ENCODE data around the gene CYP2C9. TPM values are rescaled to one million over a fixed set of nuclear protein-coding genes. Genes with fewer than 3 reads are reported as not detected.
"Not testable (repeated sequence)": the region's sequence is repeated elsewhere in the genome, so short reads cannot be mapped to it uniquely, and the experiment has no call there.

Gene CYP2C9
- total and polyA plus RNA-seq, 2 donors (not counting 3 experiments of a cell fraction or from before 2014, with no cell fraction given), result not detected

- dilution Hi-C loops (cut with MboI; ENCODE audit: extremely low pct_ligation_motif_present, low sequenced_read_pairs), result no loop called here
- H3K9ac ChIP-seq (replicated peaks; ENCODE audit: extremely low read depth, insufficient read depth, low read length), result no peak overlapping the region
- H3K9me3 ChIP-seq (replicated peaks; ENCODE audit: control insufficient read depth, insufficient read depth, low read length), result no peaks in the 10 kb centered on the region
- H3K4me1 ChIP-seq (ENCODE audit: control insufficient read depth, extremely low read depth, insufficient read depth, low read length), result no peaks in the 10 kb centered on the region
- TF ChIP-seq, protein P1, sequence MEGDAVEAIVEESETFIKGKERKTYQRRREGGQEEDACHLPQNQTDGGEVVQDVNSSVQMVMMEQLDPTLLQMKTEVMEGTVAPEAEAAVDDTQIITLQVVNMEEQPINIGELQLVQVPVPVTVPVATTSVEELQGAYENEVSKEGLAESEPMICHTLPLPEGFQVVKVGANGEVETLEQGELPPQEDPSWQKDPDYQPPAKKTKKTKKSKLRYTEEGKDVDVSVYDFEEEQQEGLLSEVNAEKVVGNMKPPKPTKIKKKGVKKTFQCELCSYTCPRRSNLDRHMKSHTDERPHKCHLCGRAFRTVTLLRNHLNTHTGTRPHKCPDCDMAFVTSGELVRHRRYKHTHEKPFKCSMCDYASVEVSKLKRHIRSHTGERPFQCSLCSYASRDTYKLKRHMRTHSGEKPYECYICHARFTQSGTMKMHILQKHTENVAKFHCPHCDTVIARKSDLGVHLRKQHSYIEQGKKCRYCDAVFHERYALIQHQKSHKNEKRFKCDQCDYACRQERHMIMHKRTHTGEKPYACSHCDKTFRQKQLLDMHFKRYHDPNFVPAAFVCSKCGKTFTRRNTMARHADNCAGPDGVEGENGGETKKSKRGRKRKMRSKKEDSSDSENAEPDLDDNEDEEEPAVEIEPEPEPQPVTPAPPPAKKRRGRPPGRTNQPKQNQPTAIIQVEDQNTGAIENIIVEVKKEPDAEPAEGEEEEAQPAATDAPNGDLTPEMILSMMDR (IDR thresholded peaks at IDR 0.05; ENCODE audit: extremely low read depth in 1 of 2, insufficient read depth in 1 of 2, low read depth in 1 of 2, low read length in 2 of 2), result no peak
- no peak for TF ChIP-seq MYC (IDR thresholded peaks at IDR 0.05; ENCODE audit: low read depth, low read length)
- no peaks in the 10 kb centered on the region for H3K27me3 ChIP-seq (ENCODE audit: control insufficient read depth in 2 of 2, insufficient read depth in 2 of 2, low read length in 2 of 2)
- CTCF ChIA-PET, result no interaction called here
- no peak overlapping the region for H3K4me3 ChIP-seq (replicated peaks in 1 of 3; ENCODE audit: insufficient read depth in 1 of 3, low read depth in 1 of 3, low read length in 3 of 3)
- H3K9me1 ChIP-seq (replicated peaks; ENCODE audit: control insufficient read depth, extremely low read depth, insufficient read depth, low read length), result no peaks in the 10 kb centered on the region
- POLR2A ChIA-PET, result no interaction called here
- H3K4me2 ChIP-seq (ENCODE audit: insufficient read depth, low read length), result no peak overlapping the region
- intact Hi-C loops (cut with micrococcal nuclease), result no loop called here
- no peaks in the 10 kb centered on the region for H3K36me3 ChIP-seq (ENCODE audit: control insufficient read depth in 2 of 2, extremely low read depth in 1 of 2, insufficient read depth in 2 of 2, low read length in 2 of 2)
- no peaks in the 10 kb centered on the region for H3K79me2 ChIP-seq (ENCODE audit: control insufficient read depth, insufficient read depth, low read length)
- H2AFZ ChIP-seq (ENCODE audit: low read depth, low read length), result no peak overlapping the region
- no peak for DNase-seq (ENCODE audit: low read depth, low spot score)
- FAIRE-seq, result no peak
- H3K27ac ChIP-seq (ENCODE audit: insufficient read depth, low read depth, low read length), result no peak overlapping the region
- BruUV-seq (replicated peaks), result no TSS peak
- no peaks in the 10 kb centered on the region for H4K20me1 ChIP-seq (replicated peaks; ENCODE audit: control insufficient read depth, extremely low read depth, insufficient read depth, low read length)
These were observed 49.3 kb upstream of the CYP2C9 start for GRCh38 chr10:94889123-94889522.

DNA sequence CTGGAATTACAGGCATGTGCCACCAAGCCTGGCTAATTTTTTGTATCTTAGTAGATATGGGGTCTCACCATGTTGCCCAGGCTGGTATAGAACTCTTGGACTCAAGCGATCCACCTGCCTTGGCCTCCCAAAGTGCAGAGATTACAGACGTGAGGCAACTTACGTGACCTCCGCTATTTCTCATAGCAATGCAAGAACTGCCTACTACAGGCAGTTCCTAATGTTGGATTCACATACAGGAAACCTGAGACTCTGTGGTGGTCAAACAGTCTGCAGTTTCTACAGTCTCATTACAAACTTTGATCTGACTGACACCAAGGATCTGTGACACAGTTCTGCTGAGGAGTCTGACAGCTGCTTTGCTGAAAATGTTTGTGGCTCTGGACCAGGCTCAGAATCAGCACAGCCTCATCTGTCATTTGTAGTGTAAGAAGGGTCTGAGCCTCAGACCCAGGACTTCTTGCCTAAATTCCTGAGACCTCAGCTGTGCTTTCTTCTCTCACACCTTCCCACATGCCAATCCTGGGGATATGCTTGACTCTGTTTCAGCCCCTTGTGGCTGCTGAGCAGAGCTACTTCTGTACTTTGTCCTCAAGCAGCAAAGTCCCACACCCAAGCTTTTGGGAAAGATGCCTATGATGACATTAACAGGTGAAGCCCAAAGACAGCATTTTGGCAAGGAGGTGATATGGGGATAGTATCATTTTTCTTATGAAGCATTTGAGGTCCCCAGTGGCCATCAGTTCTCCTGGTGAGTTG lies 48.0 kb upstream of the CYP2C9 start:
- ChIA-PET POLR2A (no interaction called here), CTCF (no interaction called here)
- no TSS peak for BruUV-seq (replicated peaks)
- FAIRE-seq (no peak), DNase-seq (ENCODE audit: low read depth, low spot score) (no peak)
- intact Hi-C loops (cut with micrococcal nuclease), result no loop called here
- Histone ChIP-seq H3K9me3 (replicated peaks; ENCODE audit: control insufficient read depth, insufficient read depth, low read length) (no peaks in the 10 kb centered on the region), H3K36me3 (ENCODE audit: control insufficient read depth in 2 of 2, extremely low read depth in 1 of 2, insufficient read depth in 2 of 2, low read length in 2 of 2) (no peaks in the 10 kb centered on the region), H3K4me3 (replicated peaks in 1 of 3; ENCODE audit: insufficient read depth in 1 of 3, low read depth in 1 of 3, low read length in 3 of 3) (no peak overlapping the region), H3K4me2 (ENCODE audit: insufficient read depth, low read length) (no peak overlapping the region), H3K4me1 (ENCODE audit: control insufficient read depth, extremely low read depth, insufficient read depth, low read length) (no peaks in the 10 kb centered on the region), H2AFZ (ENCODE audit: low read depth, low read length) (no peak overlapping the region), H3K9ac (replicated peaks; ENCODE audit: extremely low read depth, insufficient read depth, low read length) (no peak overlapping the region), H4K20me1 (replicated peaks; ENCODE audit: control insufficient read depth, extremely low read depth, insufficient read depth, low read length) (no peaks in the 10 kb centered on the region), H3K27me3 (ENCODE audit: control insufficient read depth in 2 of 2, insufficient read depth in 2 of 2, low read length in 2 of 2) (no peaks in the 10 kb centered on the region), H3K79me2 (ENCODE audit: control insufficient read depth, insufficient read depth, low read length) (no peaks in the 10 kb centered on the region), H3K27ac (ENCODE audit: insufficient read depth, low read depth, low read length) (no peak overlapping the region), H3K9me1 (replicated peaks; ENCODE audit: control insufficient read depth, extremely low read depth, insufficient read depth, low read length) (no peaks in the 10 kb centered on the region)
- dilution Hi-C loops (cut with MboI; ENCODE audit: extremely low pct_ligation_motif_present, low sequenced_read_pairs), result no loop called here
- TF ChIP-seq GATA2 (IDR thresholded peaks at IDR 0.05; ENCODE audit: insufficient read depth, insufficient read length, low read depth, low read length), result no peak
- TF ChIP-seq, protein P1 (IDR thresholded peaks at IDR 0.05; ENCODE audit: extremely low read depth in 1 of 2, insufficient read depth in 1 of 2, low read depth in 1 of 2, low read length in 2 of 2), result no peak

DNA sequence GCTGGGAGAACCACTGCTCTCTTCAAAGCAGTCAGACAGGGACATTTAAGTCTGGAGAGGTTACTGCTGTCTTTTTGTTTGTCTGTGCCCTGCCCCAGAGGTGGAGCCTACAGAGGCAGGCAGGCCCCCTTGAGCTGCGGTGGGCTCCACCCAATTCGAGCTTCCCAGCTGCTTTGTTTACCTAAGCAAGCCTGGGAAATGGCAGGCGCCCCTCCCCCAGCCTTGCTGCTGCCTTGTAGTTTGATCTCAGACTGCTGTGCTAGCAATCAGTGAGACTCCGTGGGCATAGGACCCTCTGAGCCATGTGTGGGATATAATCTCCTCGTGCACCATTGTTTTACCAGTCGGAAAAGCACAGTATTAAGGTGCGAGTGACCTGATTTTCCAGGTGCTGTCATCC lies 40.0 kb upstream of the CYP2C9 start:
- POLR2A ChIA-PET; H4K20me1 ChIP-seq (replicated peaks; ENCODE audit: control insufficient read depth, extremely low read depth, insufficient read depth, low read length); H3K9me1 ChIP-seq (replicated peaks; ENCODE audit: control insufficient read depth, extremely low read depth, insufficient read depth, low read length); H3K4me3 ChIP-seq (replicated peaks in 1 of 3; ENCODE audit: insufficient read depth in 1 of 3, low read depth in 1 of 3, low read length in 3 of 3); DNase-seq (ENCODE audit: low read depth, low spot score); CTCF ChIA-PET; H3K36me3 ChIP-seq (ENCODE audit: control insufficient read depth in 2 of 2, extremely low read depth in 1 of 2, insufficient read depth in 2 of 2, low read length in 2 of 2); FAIRE-seq; intact Hi-C loops (cut with micrococcal nuclease); H2AFZ ChIP-seq (ENCODE audit: low read depth, low read length); BruUV-seq (replicated peaks); H3K4me1 ChIP-seq (ENCODE audit: control insufficient read depth, extremely low read depth, insufficient read depth, low read length); H3K27ac ChIP-seq (ENCODE audit: insufficient read depth, low read depth, low read length); H3K79me2 ChIP-seq (ENCODE audit: control insufficient read depth, insufficient read depth, low read length); H3K4me2 ChIP-seq (ENCODE audit: insufficient read depth, low read length); H3K9ac ChIP-seq (replicated peaks; ENCODE audit: extremely low read depth, insufficient read depth, low read length); H3K27me3 ChIP-seq (ENCODE audit: control insufficient read depth in 2 of 2, insufficient read depth in 2 of 2, low read length in 2 of 2); dilution Hi-C loops (cut with MboI; ENCODE audit: extremely low pct_ligation_motif_present, low sequenced_read_pairs); H3K9me3 ChIP-seq (replicated peaks; ENCODE audit: control insufficient read depth, insufficient read depth, low read length): not testable (repeated sequence)
